Prostate gland (tissue), 2 donors: ENCODE results near the gene SLC1A1. TPM values are rescaled to one million over a fixed set of nuclear protein-coding genes. Genes with fewer than 3 reads are reported as not detected.

Source experiments
- DNase-seq: peaks from one replicate; pipeline ENCODE4 v3.0.0-alpha.2; 2019; ENCODE audit warnings: low spot score
- H3K27ac ChIP-seq, 2 donors: fragments of 200-600 bp; sonication (generic); 2 replicates each; pipeline ENCODE4 v1.5.1; 2017 to 2019
- H3K27me3 ChIP-seq: fragments of 200-600 bp; sonication (generic); replicated peaks from 2 replicates; pipeline ENCODE4 v1.5.1; 2019; ENCODE audit not compliant: insufficient read depth
- H3K36me3 ChIP-seq, 2 donors: fragments of 200-600 bp; sonication (generic); 1 replicate in 1 of 2; 2 replicates in 1 of 2; pipeline versions ENCODE4 v1.5.1 to v1.8.1; 2017 to 2019
- H3K4me1 ChIP-seq: fragments of 200-600 bp; sonication (generic); replicated peaks from 2 replicates; pipeline ENCODE4 v1.5.1; 2019
- H3K4me3 ChIP-seq, 2 donors: fragments of 200-600 bp; sonication (generic); 2 replicates each; pipeline ENCODE4 v1.5.1; 2017 to 2019
- H3K9me3 ChIP-seq: fragments of 200-600 bp; sonication (generic); 2 replicates; pipeline ENCODE4 v1.5.1; 2017
- POLR2A ChIP-seq: fragments of 450-650 bp; IDR thresholded peaks from one replicate; pipeline ENCODE4 v1.6.1; 2016; ENCODE audit warnings: antibody characterized with exemption, mild to moderate bottlenecking
- POLR2AphosphoS5 ChIP-seq: sonication (generic); formaldehyde crosslinking; IDR thresholded peaks from one replicate; pipeline ENCODE4 v1.6.1; 2017; ENCODE audit warnings: antibody characterized with exemption
- WGBS: methylation state at CpG from one replicate; pipeline ENCODE4 v1.1.5; 2018; 5-methylcytosine and 5-hydroxymethylcytosine counted together
- intact Hi-C: fragments of 100-400 bp; cut with DNase I; formaldehyde crosslinking; loops from one replicate; pipeline ENCODE4 v1.14.2; 2022
- total RNA-seq, 2 donors: library from RNA; depleted of rRNA; stranded (reverse); fragments of >200 nt; gene quantifications; one replicate each; pipeline ENCODE4 v1.1.0, GENCODE V29; 2016
- TF ChIP-seq, protein P1 (sequence below), 4 experiments: fragments of 200-600 bp in 2 of 4; fragments of 450-650 bp in 2 of 4; sonication (generic) in 2 of 4; IDR thresholded peaks; 1 replicate in 3 of 4; 2 replicates in 1 of 4; pipeline ENCODE4 v1.5.1; 2016 to 2019; ENCODE audit warnings: antibody characterized with exemption in 4 of 4, mild to moderate bottlenecking in 2 of 4, moderate library complexity in 2 of 4

Gene SLC1A1
- total RNA-seq, 2 donors from 2014 or later = 2.9 to 13.1 TPM

DNA sequence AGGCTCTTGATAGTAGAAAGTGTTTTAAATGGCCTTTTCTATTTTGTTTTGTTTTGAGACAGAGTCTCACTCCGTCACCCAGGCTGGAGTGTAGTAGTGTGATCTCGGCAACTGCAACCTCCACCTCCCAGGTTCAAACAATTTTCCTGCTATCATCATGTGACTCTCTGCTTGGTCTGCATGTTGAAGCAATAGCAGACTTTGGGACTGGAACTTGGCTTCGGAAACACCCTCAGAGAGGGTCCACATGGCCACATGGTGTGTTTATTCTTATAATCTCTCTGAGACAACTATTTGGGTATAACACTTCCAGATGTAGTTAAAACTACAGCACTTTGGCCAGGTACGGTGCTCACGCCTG is 10.9 kb downstream of the SLC1A1 start:
- no peak for DNase-seq
- 96% methylated on average over 5 of the region's 5 CpGs for WGBS
- Histone ChIP-seq H3K36me3 (no peaks in the 10 kb centered on the region), H3K27ac (no peak overlapping the region), H3K4me1 (no peaks in the 10 kb centered on the region), H3K9me3 (no peaks in the 10 kb centered on the region), H3K27me3 (no peaks in the 10 kb centered on the region), H3K4me3 (no peak overlapping the region)
- intact Hi-C loops = no loop called here
- TF ChIP-seq POLR2A (no peak), POLR2AphosphoS5 (no peak)
- TF ChIP-seq, protein P1, sequence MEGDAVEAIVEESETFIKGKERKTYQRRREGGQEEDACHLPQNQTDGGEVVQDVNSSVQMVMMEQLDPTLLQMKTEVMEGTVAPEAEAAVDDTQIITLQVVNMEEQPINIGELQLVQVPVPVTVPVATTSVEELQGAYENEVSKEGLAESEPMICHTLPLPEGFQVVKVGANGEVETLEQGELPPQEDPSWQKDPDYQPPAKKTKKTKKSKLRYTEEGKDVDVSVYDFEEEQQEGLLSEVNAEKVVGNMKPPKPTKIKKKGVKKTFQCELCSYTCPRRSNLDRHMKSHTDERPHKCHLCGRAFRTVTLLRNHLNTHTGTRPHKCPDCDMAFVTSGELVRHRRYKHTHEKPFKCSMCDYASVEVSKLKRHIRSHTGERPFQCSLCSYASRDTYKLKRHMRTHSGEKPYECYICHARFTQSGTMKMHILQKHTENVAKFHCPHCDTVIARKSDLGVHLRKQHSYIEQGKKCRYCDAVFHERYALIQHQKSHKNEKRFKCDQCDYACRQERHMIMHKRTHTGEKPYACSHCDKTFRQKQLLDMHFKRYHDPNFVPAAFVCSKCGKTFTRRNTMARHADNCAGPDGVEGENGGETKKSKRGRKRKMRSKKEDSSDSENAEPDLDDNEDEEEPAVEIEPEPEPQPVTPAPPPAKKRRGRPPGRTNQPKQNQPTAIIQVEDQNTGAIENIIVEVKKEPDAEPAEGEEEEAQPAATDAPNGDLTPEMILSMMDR (IDR thresholded peaks at IDR 0.05) = no peak

DNA sequence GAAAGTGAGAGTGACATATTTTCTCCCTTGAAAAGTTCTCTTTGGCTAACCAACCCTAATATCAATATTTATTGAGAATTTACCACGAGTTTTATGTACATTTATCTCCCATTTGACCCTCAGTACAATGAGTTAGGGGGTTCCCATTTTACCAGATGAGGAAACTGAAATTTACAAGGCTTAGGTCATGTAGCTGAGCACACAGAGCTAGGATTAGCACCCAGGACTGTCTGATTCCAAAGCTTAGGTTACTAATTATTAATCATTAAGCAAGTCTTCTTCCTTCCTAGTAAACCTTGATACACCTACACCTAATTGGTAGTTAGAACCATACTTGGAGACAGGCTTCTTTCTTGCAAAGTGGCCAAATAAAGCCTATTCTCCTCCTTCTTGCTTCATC is 12.2 kb downstream of the SLC1A1 start:
- Histone ChIP-seq H3K4me1 (no peaks in the 10 kb centered on the region), H3K27me3 (no peaks in the 10 kb centered on the region), H3K4me3 (no peak overlapping the region), H3K27ac (no peak overlapping the region), H3K9me3 (no peaks in the 10 kb centered on the region), H3K36me3 (no peaks in the 10 kb centered on the region)
- intact Hi-C loops = no loop called here
- no peak for DNase-seq
- 71% methylated on average over 1 of the region's 1 CpG for WGBS
- no peak for TF ChIP-seq POLR2AphosphoS5
- TF ChIP-seq POLR2A = no peak
- TF ChIP-seq, protein P1 (IDR thresholded peaks at IDR 0.05) = no peak

DNA sequence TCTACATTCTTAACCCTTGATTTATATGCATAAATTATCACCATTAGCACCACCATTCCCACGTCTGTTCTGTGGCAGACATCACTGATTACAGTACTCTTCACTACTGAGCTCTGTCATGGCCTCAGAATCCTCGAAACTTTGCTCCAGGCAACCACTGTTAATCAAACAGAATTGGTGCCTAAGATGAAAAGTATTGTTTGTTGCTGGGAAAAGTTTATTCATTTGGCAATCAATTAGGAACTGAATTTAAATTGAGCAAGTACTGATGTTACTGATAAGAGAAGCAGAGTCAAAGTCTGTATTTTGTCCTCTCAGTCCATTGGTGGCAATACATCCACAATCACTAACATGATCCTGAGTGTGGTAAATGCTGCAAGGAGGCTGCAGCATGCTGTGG is 12.8 kb downstream of the SLC1A1 start:
- no peaks in the 10 kb centered on the region for H3K27me3 ChIP-seq
- no peaks in the 10 kb centered on the region for H3K36me3 ChIP-seq
- no peak for DNase-seq
- H3K4me1 ChIP-seq = no peaks in the 10 kb centered on the region
- WGBS = 83% methylated on average over 2 of the region's 2 CpGs
- TF ChIP-seq, protein P1 (IDR thresholded peaks at IDR 0.05) = no peak
- TF ChIP-seq POLR2A (no peak), POLR2AphosphoS5 (no peak)
- intact Hi-C loops = no loop called here
- H3K27ac ChIP-seq = no peak overlapping the region
- H3K9me3 ChIP-seq = no peaks in the 10 kb centered on the region
- no peak overlapping the region for H3K4me3 ChIP-seq

DNA sequence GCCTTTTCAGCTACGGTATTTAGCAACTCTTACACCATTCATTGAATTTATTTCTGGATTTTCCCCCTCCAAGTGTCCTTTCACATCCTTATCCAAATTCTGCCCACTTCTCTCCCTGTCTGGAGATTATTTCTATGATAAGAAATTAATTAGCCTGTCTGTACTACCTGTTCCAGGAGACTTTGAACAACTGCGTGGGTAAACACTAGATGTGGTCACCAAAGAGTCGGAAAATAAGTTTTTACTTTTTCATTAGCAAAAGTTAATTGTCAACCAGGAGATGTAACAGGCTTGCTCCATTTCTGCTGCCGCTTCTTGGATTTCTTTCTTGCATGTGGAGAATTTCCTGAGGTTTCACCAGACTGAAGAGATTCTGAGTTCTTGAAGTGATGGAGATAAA is 14.0 kb downstream of the SLC1A1 start:
- WGBS = 49% methylated on average over 4 of the region's 4 CpGs
- H3K27me3 ChIP-seq = no peaks in the 10 kb centered on the region
- no peaks in the 10 kb centered on the region for H3K36me3 ChIP-seq
- intact Hi-C loops = no loop called here
- no peak for DNase-seq
- H3K4me3 ChIP-seq = no peak overlapping the region
- no peak overlapping the region for H3K27ac ChIP-seq
- TF ChIP-seq, protein P1 (IDR thresholded peaks at IDR 0.05) = no peak
- TF ChIP-seq POLR2A = no peak
- TF ChIP-seq POLR2AphosphoS5 = no peak
- no peaks in the 10 kb centered on the region for H3K9me3 ChIP-seq
- no peaks in the 10 kb centered on the region for H3K4me1 ChIP-seq

DNA sequence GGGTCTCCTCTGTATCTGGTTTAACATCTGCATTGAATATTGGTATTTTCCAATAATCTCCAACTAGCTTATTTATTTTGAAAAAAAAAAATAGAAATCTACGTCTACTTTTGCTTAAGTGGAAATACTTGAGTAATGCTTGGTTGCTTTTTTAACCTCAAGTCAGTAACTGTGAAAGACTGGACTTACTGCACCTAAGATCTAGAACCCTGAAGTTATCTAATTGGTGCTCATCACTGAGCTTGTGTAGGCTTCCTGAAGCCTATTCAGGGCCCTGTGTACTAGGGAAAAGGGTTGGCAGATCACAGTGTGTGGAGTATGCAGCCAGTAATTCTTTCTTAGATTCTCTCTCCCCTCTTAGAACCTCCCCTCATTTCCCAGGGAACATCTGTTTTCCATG is 16.2 kb downstream of the SLC1A1 start:
- DNase-seq = no peak
- Histone ChIP-seq H3K27me3 (no peaks in the 10 kb centered on the region), H3K4me1 (no peaks in the 10 kb centered on the region), H3K9me3 (no peaks in the 10 kb centered on the region), H3K4me3 (no peak overlapping the region), H3K27ac (no peak overlapping the region), H3K36me3 (no peaks in the 10 kb centered on the region)
- WGBS = 86% methylated on average over 1 of the region's 1 CpG
- TF ChIP-seq, protein P1 (IDR thresholded peaks at IDR 0.05) = no peak
- TF ChIP-seq POLR2A = no peak
- TF ChIP-seq POLR2AphosphoS5 = no peak
- intact Hi-C loops = no loop called here
